HepG2 (cell line): ENCODE measurements around the gene ATG2A. TPM values are rescaled to one million over a fixed set of nuclear protein-coding genes. Genes with fewer than 3 reads are reported as not detected.

Source experiments
- ARID2 ChIP-seq: sonication (generic); formaldehyde crosslinking; IDR thresholded peaks from 2 replicates; pipeline ENCODE4 v1.8.1; 2022; ENCODE audit warnings: mild to moderate bottlenecking, missing genetic modification reagents, borderline replicate concordance
- EP300 ChIP-seq, 3 experiments: sonication (generic) in 1 of 3; formaldehyde crosslinking in 1 of 3; IDR thresholded peaks; 2 replicates each; pipeline versions ENCODE4 v1.5.1 to v1.6.1; 2011 to 2020; ENCODE audit warnings: low read depth in 2 of 3, low read length in 2 of 3, borderline replicate concordance in 1 of 3, improper control_type of control experiment in 1 of 3, mild to moderate bottlenecking in 1 of 3, missing genetic modification reagents in 1 of 3, moderate library complexity in 1 of 3
- FUBP1 ChIP-seq: sonication (generic); formaldehyde crosslinking; IDR thresholded peaks from 2 replicates; pipeline ENCODE4 v1.5.1; 2020; ENCODE audit warnings: missing genetic modification reagents, mild to moderate bottlenecking, borderline replicate concordance
- IRF1 ChIP-seq: sonication (generic); formaldehyde crosslinking; IDR thresholded peaks from 2 replicates; pipeline ENCODE4 v1.4.0; 2020; ENCODE audit warnings: low read depth, mild to moderate bottlenecking, missing genetic modification reagents
- MNT ChIP-seq: fragments of 450-650 bp; IDR thresholded peaks from 2 replicates; pipeline ENCODE4 v1.6.1; 2016
- ZNF138 ChIP-seq: sonication (generic); formaldehyde crosslinking; IDR thresholded peaks from 2 replicates; pipeline ENCODE4 v1.5.0; 2020; ENCODE audit warnings: mild to moderate bottlenecking, low read depth, missing genetic modification reagents
- ZNF224 ChIP-seq: sonication (generic); formaldehyde crosslinking; IDR thresholded peaks from 2 replicates; pipeline ENCODE4 v1.5.0; 2020; ENCODE audit warnings: mild to moderate bottlenecking, missing genetic modification reagents
- ZNF230 ChIP-seq: sonication (generic); formaldehyde crosslinking; IDR thresholded peaks from 2 replicates; pipeline ENCODE4 v1.4.0; 2020; ENCODE audit warnings: mild to moderate bottlenecking, missing genetic modification reagents
- ZNF337 ChIP-seq: sonication (generic); formaldehyde crosslinking; IDR thresholded peaks from 2 replicates; pipeline ENCODE4 v1.5.1; 2020; ENCODE audit warnings: missing genetic modification reagents, low read depth, mild to moderate bottlenecking, borderline replicate concordance
- ZNF629 ChIP-seq: sonication (generic); formaldehyde crosslinking; conservative IDR thresholded peaks from 2 replicates; pipeline ENCODE4 v1.5.0; 2020; ENCODE audit warnings: missing genetic modification reagents
- ZSCAN12 ChIP-seq: sonication (generic); formaldehyde crosslinking; IDR thresholded peaks from 2 replicates; pipeline ENCODE4 v1.9.0; 2021; ENCODE audit warnings: mild to moderate bottlenecking, missing genetic modification reagents
- polyA plus RNA-seq, 8 experiments: library from polyadenylated mRNA; depleted of rRNA in 3 of 8; stranded (reverse) in 7 of 8; unstranded in 1 of 8; fragments of >200 nt; fragmentation: Illumina TruSeq in 4 of 8; extraction: Trizol in 4 of 8; gene quantifications; 2 replicates each; pipeline versions ENCODE4 v1.2.1 to v1.2.3, GENCODE V29; 2011 to 2016; ENCODE audit warnings: low read depth in 4 of 8, missing spikeins in 1 of 8, mixed read lengths in 1 of 8; ENCODE audit not compliant: insufficient read depth in 1 of 8
- total RNA-seq, 5 experiments: library from RNA; depleted of rRNA; stranded (reverse); fragments of >200 nt; fragmentation: Illumina TruSeq; extraction: Trizol; gene quantifications; 2 replicates each; pipeline ENCODE4 v1.2.3, GENCODE V29; 2016; ENCODE audit warnings: low read depth in 1 of 5
- TF ChIP-seq, protein P1 (sequence below): sonication (generic); formaldehyde crosslinking; IDR thresholded peaks from 2 replicates; pipeline ENCODE4 v1.9.0; 2021; ENCODE audit warnings: missing genetic modification reagents, mild to moderate bottlenecking, borderline replicate concordance
- TF ChIP-seq, protein P2 (sequence below): sonication (generic); formaldehyde crosslinking; IDR thresholded peaks from 2 replicates; pipeline ENCODE4 v1.4.0; 2020; ENCODE audit warnings: mild to moderate bottlenecking, missing genetic modification reagents

The ATG2A gene
- total and polyA plus RNA-seq, 2 of the 13 experiments (the other 11 are each of a cell fraction or from before 2014, with no cell fraction given): 6.7 to 8.0 TPM

GRCh38 chr11:64878223-64878493, 38.9 kb downstream of the ATG2A start (continued):
- no peak for TF ChIP-seq ZNF224
- TF ChIP-seq IRF1 (CRISPR knock-in tag): peak; percentile 77; the same call in 1 of the 2 replicates
- TF ChIP-seq ZNF629 (CRISPR knock-in tag): no peak
- no peak for TF ChIP-seq EP300 (IDR thresholded peaks at IDR 0.05; ENCODE audit: low read depth in 2 of 2, low read length in 2 of 2)
- no peak for TF ChIP-seq EP300 (CRISPR knock-in tag; IDR thresholded peaks at IDR 0.05; ENCODE audit: borderline replicate concordance)
- 0 out of 2 replicates have a peak, but pooled peaks have one; percentile 18 for TF ChIP-seq ZNF138 (CRISPR knock-in tag)
- no peak for TF ChIP-seq MNT
- 0 out of 2 replicates have a peak, but pooled peaks have one; percentile 46 for TF ChIP-seq ZNF337 (CRISPR knock-in tag)
- TF ChIP-seq ZSCAN12 (CRISPR knock-in tag): no peak
- TF ChIP-seq ARID2 (CRISPR knock-in tag): no peak
- TF ChIP-seq, protein P1, sequence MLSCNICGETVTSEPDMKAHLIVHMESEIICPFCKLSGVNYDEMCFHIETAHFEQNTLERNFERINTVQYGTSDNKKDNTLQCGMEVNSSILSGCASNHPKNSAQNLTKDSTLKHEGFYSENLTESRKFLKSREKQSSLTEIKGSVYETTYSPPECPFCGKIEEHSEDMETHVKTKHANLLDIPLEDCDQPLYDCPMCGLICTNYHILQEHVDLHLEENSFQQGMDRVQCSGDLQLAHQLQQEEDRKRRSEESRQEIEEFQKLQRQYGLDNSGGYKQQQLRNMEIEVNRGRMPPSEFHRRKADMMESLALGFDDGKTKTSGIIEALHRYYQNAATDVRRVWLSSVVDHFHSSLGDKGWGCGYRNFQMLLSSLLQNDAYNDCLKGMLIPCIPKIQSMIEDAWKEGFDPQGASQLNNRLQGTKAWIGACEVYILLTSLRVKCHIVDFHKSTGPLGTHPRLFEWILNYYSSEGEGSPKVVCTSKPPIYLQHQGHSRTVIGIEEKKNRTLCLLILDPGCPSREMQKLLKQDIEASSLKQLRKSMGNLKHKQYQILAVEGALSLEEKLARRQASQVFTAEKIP (CRISPR knock-in tag): no peak
- TF ChIP-seq, protein P2, sequence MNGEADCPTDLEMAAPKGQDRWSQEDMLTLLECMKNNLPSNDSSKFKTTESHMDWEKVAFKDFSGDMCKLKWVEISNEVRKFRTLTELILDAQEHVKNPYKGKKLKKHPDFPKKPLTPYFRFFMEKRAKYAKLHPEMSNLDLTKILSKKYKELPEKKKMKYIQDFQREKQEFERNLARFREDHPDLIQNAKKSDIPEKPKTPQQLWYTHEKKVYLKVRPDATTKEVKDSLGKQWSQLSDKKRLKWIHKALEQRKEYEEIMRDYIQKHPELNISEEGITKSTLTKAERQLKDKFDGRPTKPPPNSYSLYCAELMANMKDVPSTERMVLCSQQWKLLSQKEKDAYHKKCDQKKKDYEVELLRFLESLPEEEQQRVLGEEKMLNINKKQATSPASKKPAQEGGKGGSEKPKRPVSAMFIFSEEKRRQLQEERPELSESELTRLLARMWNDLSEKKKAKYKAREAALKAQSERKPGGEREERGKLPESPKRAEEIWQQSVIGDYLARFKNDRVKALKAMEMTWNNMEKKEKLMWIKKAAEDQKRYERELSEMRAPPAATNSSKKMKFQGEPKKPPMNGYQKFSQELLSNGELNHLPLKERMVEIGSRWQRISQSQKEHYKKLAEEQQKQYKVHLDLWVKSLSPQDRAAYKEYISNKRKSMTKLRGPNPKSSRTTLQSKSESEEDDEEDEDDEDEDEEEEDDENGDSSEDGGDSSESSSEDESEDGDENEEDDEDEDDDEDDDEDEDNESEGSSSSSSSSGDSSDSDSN: no peak
- 0 out of 2 replicates have a peak, but pooled peaks have one; percentile 55 for TF ChIP-seq ZNF230 (CRISPR knock-in tag)
- TF ChIP-seq FUBP1 (CRISPR knock-in tag): 0 out of 2 replicates have a peak, but pooled peaks have one; percentile 25
